Breast epithelium (tissue), 3 donors: Measurements from ENCODE around the gene ZFP62.
A peak's percentile ranks its signal among the peaks of the same experiment; 100 is the strongest.

Experiments
- POLR2AphosphoS5 ChIP-seq, 3 donors: sonication (generic); formaldehyde crosslinking; IDR thresholded peaks; one replicate each; pipeline ENCODE4 v1.6.1; 2017; ENCODE audit warnings: antibody characterized with exemption in 3 of 3
- TF ChIP-seq, protein P1 (sequence below), 3 donors: fragments of 450-650 bp; IDR thresholded peaks; one replicate each; pipeline ENCODE4 v1.5.1; 2016 to 2017; ENCODE audit warnings: antibody characterized with exemption in 3 of 3, mild to moderate bottlenecking in 3 of 3, moderate library complexity in 3 of 3

DNA sequence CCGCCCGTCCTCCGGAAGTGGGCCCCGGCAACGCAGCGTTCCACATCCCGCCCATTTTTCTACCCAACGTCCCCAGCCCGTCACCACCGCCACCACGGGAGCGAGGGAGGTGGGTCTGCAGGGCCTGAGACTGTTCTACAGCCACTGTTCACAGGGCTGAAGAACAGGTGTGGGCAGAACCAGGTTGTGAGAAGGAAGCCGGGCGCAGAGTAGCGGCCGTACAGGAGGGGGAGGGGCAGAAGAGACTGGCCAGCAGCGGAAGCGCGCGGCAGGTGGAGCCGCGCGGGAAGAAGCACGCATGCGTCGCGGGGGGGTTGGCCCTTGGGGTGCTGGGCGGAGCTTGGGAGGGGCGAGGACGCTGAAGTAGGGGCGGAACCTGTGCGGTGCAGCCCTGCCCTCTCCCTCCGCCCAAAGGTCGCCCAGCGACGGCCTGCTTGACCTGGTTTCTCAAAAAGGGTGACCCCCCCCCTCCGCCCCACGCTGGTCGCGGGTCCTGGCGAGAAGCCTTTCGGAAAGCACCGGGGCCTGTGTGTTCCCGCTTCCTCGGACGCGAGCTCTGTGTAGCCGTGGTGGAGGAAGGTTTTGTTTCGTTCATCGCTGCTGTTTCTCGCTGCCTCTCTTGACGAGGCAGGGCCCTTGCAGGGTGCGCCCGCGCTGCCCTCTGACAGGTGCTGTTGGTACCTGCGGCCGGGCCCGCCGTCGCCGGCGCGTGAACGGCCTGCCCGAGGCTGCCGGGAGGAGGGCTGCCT lies 50.7 kb downstream of the ZFP62 start:
- TF ChIP-seq, protein P1, sequence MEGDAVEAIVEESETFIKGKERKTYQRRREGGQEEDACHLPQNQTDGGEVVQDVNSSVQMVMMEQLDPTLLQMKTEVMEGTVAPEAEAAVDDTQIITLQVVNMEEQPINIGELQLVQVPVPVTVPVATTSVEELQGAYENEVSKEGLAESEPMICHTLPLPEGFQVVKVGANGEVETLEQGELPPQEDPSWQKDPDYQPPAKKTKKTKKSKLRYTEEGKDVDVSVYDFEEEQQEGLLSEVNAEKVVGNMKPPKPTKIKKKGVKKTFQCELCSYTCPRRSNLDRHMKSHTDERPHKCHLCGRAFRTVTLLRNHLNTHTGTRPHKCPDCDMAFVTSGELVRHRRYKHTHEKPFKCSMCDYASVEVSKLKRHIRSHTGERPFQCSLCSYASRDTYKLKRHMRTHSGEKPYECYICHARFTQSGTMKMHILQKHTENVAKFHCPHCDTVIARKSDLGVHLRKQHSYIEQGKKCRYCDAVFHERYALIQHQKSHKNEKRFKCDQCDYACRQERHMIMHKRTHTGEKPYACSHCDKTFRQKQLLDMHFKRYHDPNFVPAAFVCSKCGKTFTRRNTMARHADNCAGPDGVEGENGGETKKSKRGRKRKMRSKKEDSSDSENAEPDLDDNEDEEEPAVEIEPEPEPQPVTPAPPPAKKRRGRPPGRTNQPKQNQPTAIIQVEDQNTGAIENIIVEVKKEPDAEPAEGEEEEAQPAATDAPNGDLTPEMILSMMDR (IDR thresholded peaks at IDR 0.05): peak in 1 of 3 donors; percentile 16
- TF ChIP-seq POLR2AphosphoS5 (IDR thresholded peaks at IDR 0.05): peak; percentile 74 to 96 (median 88)
